Mesothelial cell of epicardium (in vitro differentiated cells): ENCODE results near the gene LNX2. TPM values are rescaled to one million over a fixed set of nuclear protein-coding genes. Genes with fewer than 3 reads are reported as not detected.

Experiments
- DNase-seq, 2 experiments: peaks; one replicate each; pipeline ENCODE4 v3.0.0; 2021; ENCODE audit warnings: low spot score in 2 of 2; ENCODE audit not compliant: unreplicated experiment in 2 of 2
- H3K27ac Mint-ChIP-seq: 2 replicates; pipeline ENCODE4 v1.8.0; 2021; ENCODE audit warnings: mixed read lengths
- H3K27me3 Mint-ChIP-seq: 2 replicates; pipeline ENCODE4 v1.8.0; 2021; ENCODE audit warnings: low read depth, mixed read lengths
- H3K36me3 Mint-ChIP-seq: 2 replicates; pipeline ENCODE4 v1.8.0; 2021; ENCODE audit warnings: mixed read lengths
- H3K4me1 Mint-ChIP-seq: 2 replicates; pipeline ENCODE4 v1.8.0; 2021; ENCODE audit warnings: mixed read lengths
- H3K4me3 Mint-ChIP-seq: 2 replicates; pipeline ENCODE4 v1.8.0; 2021; ENCODE audit warnings: mild to moderate bottlenecking, moderate library complexity, mixed read lengths
- H3K9me3 Mint-ChIP-seq: 2 replicates; pipeline ENCODE4 v1.8.0; 2021; ENCODE audit warnings: mixed read lengths
- CTCF ChIP-seq: fragments of 200-600 bp; sonication (generic); IDR thresholded peaks from one replicate; pipeline ENCODE4 v1.5.0; 2021; ENCODE audit warnings: antibody characterized with exemption; ENCODE audit not compliant: unreplicated experiment
- total RNA-seq: library from RNA; stranded (reverse); gene quantifications from 3 replicates; pipeline ENCODE4 v1.2.1, GENCODE V29; 2021

LNX2 gene
- total RNA-seq, 1 donor from 2014 or later = 13.6 TPM

- Mint-ChIP-seq H3K4me3 (no peak overlapping the region), H3K27ac (no peak overlapping the region), H3K9me3 (peaks cover 3% of the 10 kb centered on the region), H3K4me1 (peaks cover 42% of the 10 kb centered on the region), H3K27me3 (no peaks in the 10 kb centered on the region), H3K36me3 (peaks cover 9% of the 10 kb centered on the region)
- TF ChIP-seq CTCF = no peak
- no peak for DNase-seq
Measured at GRCh38 chr13:27643334-27644132, 23.2 kb upstream of the LNX2 start.

- no peaks in the 10 kb centered on the region for H3K27me3 Mint-ChIP-seq
- H3K36me3 Mint-ChIP-seq = peaks cover 4% of the 10 kb centered on the region
- DNase-seq = no peak
- no peak overlapping the region for H3K4me3 Mint-ChIP-seq
- H3K4me1 Mint-ChIP-seq = peaks cover 52% of the 10 kb centered on the region
- H3K9me3 Mint-ChIP-seq = peaks cover 3% of the 10 kb centered on the region
- no peak for TF ChIP-seq CTCF
- H3K27ac Mint-ChIP-seq = no peak overlapping the region
Measured at GRCh38 chr13:27641711-27642502, 21.6 kb upstream of the LNX2 start.

- Mint-ChIP-seq H3K4me3 (no peak overlapping the region), H3K27ac (peak overlapping the region; percentile 93), H3K4me1 (peaks cover 49% of the 10 kb centered on the region), H3K9me3 (no peaks in the 10 kb centered on the region), H3K36me3 (no peaks in the 10 kb centered on the region), H3K27me3 (no peaks in the 10 kb centered on the region)
- TF ChIP-seq CTCF = no peak
- DNase-seq = no peak
Measured at GRCh38 chr13:27639186-27639585, 18.9 kb upstream of the LNX2 start.

GRCh38 chr13:27638521-27638920 is 18.2 kb upstream of the LNX2 start:
- no peak for DNase-seq
- peaks cover 46% of the 10 kb centered on the region for H3K4me1 Mint-ChIP-seq
- no peak overlapping the region for H3K4me3 Mint-ChIP-seq
- peak overlapping the region; percentile 93 for H3K27ac Mint-ChIP-seq
- H3K9me3 Mint-ChIP-seq = no peaks in the 10 kb centered on the region
- peaks cover 4% of the 10 kb centered on the region for H3K36me3 Mint-ChIP-seq
- H3K27me3 Mint-ChIP-seq = no peaks in the 10 kb centered on the region
- TF ChIP-seq CTCF = no peak

GRCh38 chr13:27638001-27638400 is 17.7 kb upstream of the LNX2 start:
- Mint-ChIP-seq H3K4me1 (peaks cover 44% of the 10 kb centered on the region), H3K9me3 (no peaks in the 10 kb centered on the region), H3K27me3 (no peaks in the 10 kb centered on the region), H3K36me3 (peaks cover 4% of the 10 kb centered on the region), H3K4me3 (no peak overlapping the region), H3K27ac (peak overlapping the region; percentile 93)
- TF ChIP-seq CTCF = no peak
- DNase-seq = no peak
